Suppressor macrophage treated with lipopolysaccharide for 1 hour (primary cell): ENCODE results near the gene TMEM272.

Experiments
- DNase-seq, 3 donors: peaks; one replicate each; pipeline ENCODE4 v3.0.0-alpha.2; 2020 to 2022

TMEM272 gene

GRCh38 chr13:51844862-51845573, at the start of gene TMEM272:
TMEM272 (minus strand) TSS chr13:51845177; CDS start chr13:51838530, 6,647 bp downstream.
- peak; percentile 63 to 79 (median 70) for DNase-seq

- no peak for DNase-seq
Observed at GRCh38 chr13:51894239-51894638, 49.3 kb upstream of the TMEM272 start.

GRCh38 chr13:51892657-51893056, 47.7 kb upstream of the TMEM272 start:
- no peak for DNase-seq

- no peak for DNase-seq
Observed at GRCh38 chr13:51887468-51887867, 42.5 kb upstream of the TMEM272 start.

- DNase-seq: peak in 2 of 3 donors; percentile 19 to 28
Observed at GRCh38 chr13:51885651-51886050, 40.7 kb upstream of the TMEM272 start.

GRCh38 chr13:51883226-51883600, 38.2 kb upstream of the TMEM272 start:
- DNase-seq: no peak

- DNase-seq: no peak
Observed at GRCh38 chr13:51882570-51883225, 37.7 kb upstream of the TMEM272 start.

GRCh38 chr13:51881296-51881695, 36.3 kb upstream of the TMEM272 start:
- DNase-seq: no peak

- peak in 2 of 3 donors; percentile 7 to 31 for DNase-seq
Observed at GRCh38 chr13:51879133-51879532, 34.2 kb upstream of the TMEM272 start.

- DNase-seq: no peak
Observed at GRCh38 chr13:51874651-51875050, 29.7 kb upstream of the TMEM272 start.

GRCh38 chr13:51873837-51874236, 28.9 kb upstream of the TMEM272 start:
- no peak for DNase-seq

GRCh38 chr13:51873117-51873798, 28.3 kb upstream of the TMEM272 start:
- DNase-seq: peak in 1 of 3 donors; percentile 7

GRCh38 chr13:51870616-51871015, 25.6 kb upstream of the TMEM272 start:
- DNase-seq: no peak

GRCh38 chr13:51869916-51870315, 24.9 kb upstream of the TMEM272 start:
- no peak for DNase-seq

- no peak for DNase-seq
Observed at GRCh38 chr13:51867062-51867461, 22.1 kb upstream of the TMEM272 start.

GRCh38 chr13:51865838-51866237, 20.9 kb upstream of the TMEM272 start:
- no peak for DNase-seq

- no peak for DNase-seq
Observed at GRCh38 chr13:51862957-51863356, 18.0 kb upstream of the TMEM272 start.

- DNase-seq: no peak
Observed at GRCh38 chr13:51861723-51862300, 16.8 kb upstream of the TMEM272 start, which contains the start of gene CCDC70. CCDC70 (plus strand) TSS chr13:51861969; CDS start chr13:51865412, 3,443 bp downstream.

- DNase-seq: no peak
Observed at GRCh38 chr13:51858433-51859247, 13.7 kb upstream of the TMEM272 start.

- DNase-seq: no peak
Observed at GRCh38 chr13:51856998-51857397, 12.0 kb upstream of the TMEM272 start.

- DNase-seq: no peak
Observed at GRCh38 chr13:51856027-51856736, 11.2 kb upstream of the TMEM272 start.
